Ecto neural progenitor cell (in vitro differentiated cells): ENCODE measurements around the gene IL11.
"Not testable (repeated sequence)": the region's sequence is repeated elsewhere in the genome, so short reads cannot be mapped to it uniquely, and the experiment has no call there.

Experiments
- DNase-seq: peaks from one replicate; pipeline ENCODE4 v3.0.0-alpha.2; 2018; ENCODE audit warnings: low spot score

Gene IL11

GRCh38 chr19:55370305-55370988, at the start of gene IL11:
Gene IL11 (minus strand): TSS chr19:55370463. CDS start chr19:55370310, 153 bp downstream.
- no peak for DNase-seq

- DNase-seq = no peak
Observed at GRCh38 chr19:55419624-55420236, 49.5 kb upstream of the IL11 start.

- no peak for DNase-seq
Observed at GRCh38 chr19:55419103-55419502, 48.8 kb upstream of the IL11 start.

GRCh38 chr19:55418185-55418584, 47.9 kb upstream of the IL11 start:
- DNase-seq = peak; percentile 75

- no peak for DNase-seq
Observed at GRCh38 chr19:55410168-55410567, 39.9 kb upstream of the IL11 start.

GRCh38 chr19:55409179-55409578, 38.9 kb upstream of the IL11 start:
- not testable (repeated sequence) for DNase-seq

GRCh38 chr19:55408533-55408872, 38.2 kb upstream of the IL11 start:
- no peak for DNase-seq

GRCh38 chr19:55407800-55408532, 37.7 kb upstream of the IL11 start:
- peak; percentile 98 for DNase-seq

GRCh38 chr19:55407550-55407799, 37.2 kb upstream of the IL11 start, which contains the start of gene UBE2S:
Gene UBE2S (minus strand): TSS chr19:55407788. CDS start chr19:55407589, 199 bp downstream.
- not testable (repeated sequence) for DNase-seq

- DNase-seq = peak; percentile 61
Observed at GRCh38 chr19:55406826-55407549, 36.7 kb upstream of the IL11 start.

- no peak for DNase-seq
Observed at GRCh38 chr19:55406091-55406825, 36.0 kb upstream of the IL11 start.

- DNase-seq = no peak
Observed at GRCh38 chr19:55405638-55406037, 35.4 kb upstream of the IL11 start.

GRCh38 chr19:55402509-55402908, 32.2 kb upstream of the IL11 start:
- no peak for DNase-seq

- not testable (repeated sequence) for DNase-seq
Observed at GRCh38 chr19:55401390-55401789, 31.1 kb upstream of the IL11 start.

GRCh38 chr19:55400281-55401087, 30.2 kb upstream of the IL11 start:
- DNase-seq = no peak

- DNase-seq = no peak
Observed at GRCh38 chr19:55398200-55398925, 28.1 kb upstream of the IL11 start.

- DNase-seq = no peak
Observed at GRCh38 chr19:55392820-55393761, 22.8 kb upstream of the IL11 start.

GRCh38 chr19:55391702-55392615, 21.7 kb upstream of the IL11 start:
- DNase-seq = no peak
